22Rv1 (cell line): ENCODE measurements around the gene FREM2.

Experiments used
- CTCF ChIP-seq: fragments of 450-650 bp; IDR thresholded peaks from 2 replicates; pipeline ENCODE4 v1.5.1; 2017; ENCODE audit warnings: mild to moderate bottlenecking
- ZFX ChIP-seq: fragments of 450-650 bp; IDR thresholded peaks from 2 replicates; pipeline ENCODE4 v1.6.1; 2017; ENCODE audit warnings: antibody characterized with exemption, borderline replicate concordance

GRCh38 chr13:38804061-38804460 lies 117.2 kb downstream of the FREM2 start:
- TF ChIP-seq CTCF (no peak), ZFX (no peak)
